Lower lobe of right lung (tissue), 2 donors: ENCODE measurements around the gene PLA2G4A. TPM values are rescaled to one million over a fixed set of nuclear protein-coding genes. Genes with fewer than 3 reads are reported as not detected.

Experiments
- ATAC-seq, 2 donors: fragments of 200-7000 bp; cut with Tn5 transposase; one replicate each; pipeline ENCODE4 v1.9.1; 2020 to 2022; ENCODE audit warnings: mild to moderate bottlenecking in 2 of 2, moderate library complexity in 2 of 2
- DNase-seq: peaks from one replicate; pipeline ENCODE4 v3.0.0-alpha.2; 2020
- H3K27ac ChIP-seq: fragments of 200-600 bp; one replicate; pipeline ENCODE4 v1.8.0; 2022
- H3K27me3 ChIP-seq: fragments of 200-600 bp; one replicate; pipeline ENCODE4 v1.8.0; 2022; ENCODE audit warnings: low read depth
- H3K36me3 ChIP-seq: fragments of 200-600 bp; one replicate; pipeline ENCODE4 v1.8.0; 2022; ENCODE audit warnings: mild to moderate bottlenecking
- H3K4me1 ChIP-seq: fragments of 200-600 bp; one replicate; pipeline ENCODE4 v1.8.0; 2022
- H3K4me3 ChIP-seq: fragments of 200-600 bp; one replicate; pipeline ENCODE4 v1.8.0; 2022; ENCODE audit warnings: mild to moderate bottlenecking
- H3K9me3 ChIP-seq: fragments of 200-600 bp; one replicate; pipeline ENCODE4 v1.8.0; 2022
- CTCF ChIP-seq: fragments of 200-600 bp; IDR thresholded peaks from one replicate; pipeline ENCODE4 v1.8.0; 2022; ENCODE audit warnings: antibody characterized with exemption, mild to moderate bottlenecking
- intact Hi-C: fragments of 100-400 bp; cut with DNase I; formaldehyde crosslinking; loops from one replicate; pipeline ENCODE4 v1.11.0; 2022
- total RNA-seq: library from RNA; stranded (reverse); fragmentation: NEBNext Ultra II Directional; extraction: Animal tissue kit (Norgen Biotek cat#: 25700); gene quantifications from one replicate; pipeline ENCODE4 v1.2.1, GENCODE V29; 2021
- donor health status: DM: no; HTN: yes; CAD: no; lungs with severe emphysema.

The PLA2G4A gene
- total RNA-seq, 1 donor from 2014 or later: 10.1 TPM

DNA sequence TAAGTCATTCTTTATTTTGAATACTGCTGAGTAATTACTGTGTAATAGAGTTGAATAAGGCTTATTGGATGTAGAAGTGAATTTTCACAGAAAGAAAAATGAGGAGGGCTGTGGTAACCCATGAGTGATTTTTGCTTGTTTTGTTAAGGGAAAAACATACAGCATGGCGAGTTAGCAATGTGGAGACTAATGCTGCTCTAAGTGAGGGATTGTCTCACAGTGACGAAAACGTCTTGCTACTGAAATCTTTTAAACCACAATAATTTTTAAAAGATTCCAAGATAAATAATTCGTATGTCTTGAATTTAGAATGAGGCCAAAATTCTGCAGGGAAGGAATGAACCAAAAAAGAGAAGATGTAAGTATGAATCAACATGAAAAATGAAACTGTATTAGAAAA, 16.2 kb upstream of the PLA2G4A start:
- DNase-seq: no peak
- H3K4me3 ChIP-seq: no peak overlapping the region
- no peaks in the 10 kb centered on the region for H3K36me3 ChIP-seq
- TF ChIP-seq CTCF: no peak
- H3K27ac ChIP-seq: no peak overlapping the region
- H3K27me3 ChIP-seq: no peaks in the 10 kb centered on the region
- no peaks in the 10 kb centered on the region for H3K9me3 ChIP-seq
- no peaks in the 10 kb centered on the region for H3K4me1 ChIP-seq
- intact Hi-C loops: no loop called here
- ATAC-seq: no peak

GRCh38 chr1:186813420-186813819, 15.3 kb upstream of the PLA2G4A start:
- intact Hi-C loops: no loop called here
- Histone ChIP-seq H3K27me3 (no peaks in the 10 kb centered on the region), H3K27ac (no peak overlapping the region), H3K4me3 (no peak overlapping the region), H3K36me3 (no peaks in the 10 kb centered on the region), H3K9me3 (no peaks in the 10 kb centered on the region), H3K4me1 (no peaks in the 10 kb centered on the region)
- no peak for TF ChIP-seq CTCF
- ATAC-seq: no peak
- DNase-seq: no peak

DNA sequence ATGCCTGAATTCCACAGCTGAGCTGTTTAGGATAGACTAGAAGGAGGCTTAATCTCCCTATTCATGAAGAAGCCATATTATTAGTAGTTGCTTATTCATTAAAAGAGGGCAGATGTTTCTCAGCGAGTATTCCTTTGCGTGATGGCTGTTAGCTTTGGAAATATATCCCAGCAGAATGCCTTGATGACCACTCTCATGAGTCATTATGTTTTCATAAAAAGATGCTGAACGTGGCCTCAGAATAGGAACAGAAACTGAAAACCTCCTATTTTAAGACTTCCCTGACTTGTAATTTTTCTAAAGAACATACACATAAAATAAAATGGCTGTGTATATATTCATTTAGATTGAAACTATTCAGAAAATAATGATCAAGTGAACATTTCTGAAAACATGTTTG, 9.6 kb upstream of the PLA2G4A start:
- H3K27ac ChIP-seq: no peak overlapping the region
- no peak overlapping the region for H3K4me3 ChIP-seq
- intact Hi-C loops: no loop called here
- H3K27me3 ChIP-seq: no peaks in the 10 kb centered on the region
- H3K4me1 ChIP-seq: no peaks in the 10 kb centered on the region
- no peaks in the 10 kb centered on the region for H3K36me3 ChIP-seq
- no peaks in the 10 kb centered on the region for H3K9me3 ChIP-seq
- DNase-seq (no peak), ATAC-seq (no peak)
- TF ChIP-seq CTCF: no peak

DNA sequence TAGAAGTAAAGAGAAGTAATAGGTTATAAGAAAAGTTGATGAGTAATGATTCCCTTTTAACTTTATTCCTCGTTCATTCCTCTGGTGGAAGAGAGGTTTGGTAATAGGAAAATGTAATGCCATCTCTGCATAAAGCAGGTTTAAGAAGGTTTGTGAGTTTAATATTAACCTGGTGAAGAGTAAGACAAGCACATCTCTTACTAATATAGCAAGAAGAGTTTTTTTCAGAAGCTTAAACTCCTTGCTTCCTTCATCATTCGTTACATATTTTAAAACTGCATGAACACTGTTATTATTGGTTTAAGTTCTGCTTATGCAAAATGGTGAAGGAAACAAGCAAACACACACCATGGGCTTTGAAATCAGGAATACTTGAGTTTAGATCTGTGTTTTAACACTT, 9.2 kb upstream of the PLA2G4A start:
- Histone ChIP-seq H3K27me3 (no peaks in the 10 kb centered on the region), H3K4me3 (no peak overlapping the region), H3K9me3 (no peaks in the 10 kb centered on the region), H3K27ac (no peak overlapping the region), H3K36me3 (no peaks in the 10 kb centered on the region), H3K4me1 (no peaks in the 10 kb centered on the region)
- ATAC-seq (no peak), DNase-seq (no peak)
- intact Hi-C loops: no loop called here
- no peak for TF ChIP-seq CTCF

GRCh38 chr1:186829686-186830587, 1.2 kb downstream of the PLA2G4A start:
- Histone ChIP-seq H3K36me3 (no peaks in the 10 kb centered on the region), H3K27me3 (no peaks in the 10 kb centered on the region), H3K9me3 (no peaks in the 10 kb centered on the region), H3K4me1 (no peaks in the 10 kb centered on the region), H3K4me3 (peak overlapping the region; percentile 69), H3K27ac (peak overlapping the region; percentile 85)
- DNase-seq (no peak), ATAC-seq (peak in 1 of 2 donors; percentile 53)
- TF ChIP-seq CTCF: no peak
- intact Hi-C loops: no loop called here
